Retinal pigment epithelial cell (primary cell): ENCODE measurements around the gene OTUB2.

ENCODE experiments used
- DNase-seq: peaks from one replicate; pipeline ENCODE4 v3.0.0-alpha.2; 2010; ENCODE audit warnings: low read depth
- H3K4me3 ChIP-seq: 2 replicates; pipeline ENCODE4 v1.5.1; 2011; ENCODE audit warnings: mild to moderate bottlenecking, low read length, control low read depth, moderate library complexity
- TF ChIP-seq, protein P1 (sequence below): conservative IDR thresholded peaks from 2 replicates; pipeline ENCODE4 v1.5.1; 2011; ENCODE audit warnings: low read depth, low read length, control low read depth, inconsistent platforms

OTUB2 gene

GRCh38 chr14:94027566-94028449 is 1.7 kb downstream of the OTUB2 start:
- TF ChIP-seq, protein P1, sequence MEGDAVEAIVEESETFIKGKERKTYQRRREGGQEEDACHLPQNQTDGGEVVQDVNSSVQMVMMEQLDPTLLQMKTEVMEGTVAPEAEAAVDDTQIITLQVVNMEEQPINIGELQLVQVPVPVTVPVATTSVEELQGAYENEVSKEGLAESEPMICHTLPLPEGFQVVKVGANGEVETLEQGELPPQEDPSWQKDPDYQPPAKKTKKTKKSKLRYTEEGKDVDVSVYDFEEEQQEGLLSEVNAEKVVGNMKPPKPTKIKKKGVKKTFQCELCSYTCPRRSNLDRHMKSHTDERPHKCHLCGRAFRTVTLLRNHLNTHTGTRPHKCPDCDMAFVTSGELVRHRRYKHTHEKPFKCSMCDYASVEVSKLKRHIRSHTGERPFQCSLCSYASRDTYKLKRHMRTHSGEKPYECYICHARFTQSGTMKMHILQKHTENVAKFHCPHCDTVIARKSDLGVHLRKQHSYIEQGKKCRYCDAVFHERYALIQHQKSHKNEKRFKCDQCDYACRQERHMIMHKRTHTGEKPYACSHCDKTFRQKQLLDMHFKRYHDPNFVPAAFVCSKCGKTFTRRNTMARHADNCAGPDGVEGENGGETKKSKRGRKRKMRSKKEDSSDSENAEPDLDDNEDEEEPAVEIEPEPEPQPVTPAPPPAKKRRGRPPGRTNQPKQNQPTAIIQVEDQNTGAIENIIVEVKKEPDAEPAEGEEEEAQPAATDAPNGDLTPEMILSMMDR: no peak
- H3K4me3 ChIP-seq: no peak overlapping the region
- DNase-seq: no peak

DNA sequence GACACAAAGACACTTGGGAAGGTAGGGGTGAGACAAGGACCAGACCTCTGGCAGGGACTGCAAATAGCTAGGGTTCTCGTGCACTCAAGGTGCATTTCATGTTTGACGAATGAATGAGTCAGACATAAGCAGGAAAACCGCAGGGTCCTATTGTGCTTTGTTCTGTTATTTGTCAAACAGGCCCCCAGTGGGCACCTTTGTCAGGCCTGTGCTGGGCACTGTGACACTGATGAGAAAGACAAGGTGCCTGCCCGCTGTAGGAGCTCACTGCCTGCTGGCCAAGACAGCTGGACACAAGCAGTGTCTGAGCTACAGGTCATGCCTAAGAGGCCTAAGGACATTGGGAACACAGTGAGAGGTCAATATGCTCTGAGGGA is 2.3 kb downstream of the OTUB2 start:
- H3K4me3 ChIP-seq: no peak overlapping the region
- no peak for DNase-seq
- TF ChIP-seq, protein P1: no peak

DNA sequence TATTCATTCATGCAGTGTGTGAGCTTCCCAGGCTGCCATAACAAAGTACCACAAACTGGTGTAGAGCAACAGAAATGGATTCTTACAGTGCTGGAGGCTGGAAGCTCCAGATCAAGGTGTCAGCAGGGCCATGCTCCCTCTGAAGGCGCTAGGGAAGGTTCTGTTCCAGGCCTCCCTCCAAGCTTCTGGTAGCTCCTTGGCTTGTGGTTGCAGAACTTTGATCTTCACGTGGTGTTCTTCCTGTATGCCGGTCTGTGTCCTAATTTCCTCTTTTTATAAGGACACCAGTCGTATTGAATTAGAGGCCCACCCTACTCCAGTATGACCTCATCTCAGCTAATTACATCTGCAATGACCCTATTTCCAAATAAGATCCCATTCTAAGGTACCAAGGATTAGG is 3.1 kb downstream of the OTUB2 start:
- H3K4me3 ChIP-seq: no peak overlapping the region
- TF ChIP-seq, protein P1: no peak
- no peak for DNase-seq

DNA sequence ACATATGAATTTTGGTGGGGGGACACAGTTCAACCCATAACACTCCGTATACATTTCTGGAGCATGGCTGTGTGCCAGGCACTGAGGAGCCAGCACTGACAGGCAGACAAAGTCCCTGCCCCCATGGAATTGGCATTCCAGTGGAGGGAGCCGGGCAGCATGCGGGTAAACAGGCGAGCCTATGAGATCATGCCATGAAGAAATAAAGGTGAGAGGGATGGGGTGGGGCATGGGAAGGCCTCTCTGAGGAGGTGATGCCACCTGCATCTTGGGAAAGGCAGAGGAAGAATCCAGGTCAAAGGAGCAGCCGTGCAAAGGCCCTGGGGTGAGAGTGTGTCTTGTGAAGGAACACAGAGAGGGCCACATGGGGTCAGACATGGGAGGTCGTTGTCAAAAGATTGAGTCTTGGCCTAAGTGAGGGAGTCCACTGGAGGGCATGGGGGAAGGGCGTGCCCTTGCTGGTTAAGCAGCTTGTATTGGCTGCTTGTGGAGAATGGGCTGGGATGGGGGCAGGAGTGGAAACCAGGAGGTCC is 3.6 kb downstream of the OTUB2 start:
- TF ChIP-seq, protein P1: no peak
- no peak for DNase-seq
- H3K4me3 ChIP-seq: no peak overlapping the region

GRCh38 chr14:94030571-94030970 is 4.4 kb downstream of the OTUB2 start:
- H3K4me3 ChIP-seq: no peak overlapping the region
- DNase-seq: no peak

DNA sequence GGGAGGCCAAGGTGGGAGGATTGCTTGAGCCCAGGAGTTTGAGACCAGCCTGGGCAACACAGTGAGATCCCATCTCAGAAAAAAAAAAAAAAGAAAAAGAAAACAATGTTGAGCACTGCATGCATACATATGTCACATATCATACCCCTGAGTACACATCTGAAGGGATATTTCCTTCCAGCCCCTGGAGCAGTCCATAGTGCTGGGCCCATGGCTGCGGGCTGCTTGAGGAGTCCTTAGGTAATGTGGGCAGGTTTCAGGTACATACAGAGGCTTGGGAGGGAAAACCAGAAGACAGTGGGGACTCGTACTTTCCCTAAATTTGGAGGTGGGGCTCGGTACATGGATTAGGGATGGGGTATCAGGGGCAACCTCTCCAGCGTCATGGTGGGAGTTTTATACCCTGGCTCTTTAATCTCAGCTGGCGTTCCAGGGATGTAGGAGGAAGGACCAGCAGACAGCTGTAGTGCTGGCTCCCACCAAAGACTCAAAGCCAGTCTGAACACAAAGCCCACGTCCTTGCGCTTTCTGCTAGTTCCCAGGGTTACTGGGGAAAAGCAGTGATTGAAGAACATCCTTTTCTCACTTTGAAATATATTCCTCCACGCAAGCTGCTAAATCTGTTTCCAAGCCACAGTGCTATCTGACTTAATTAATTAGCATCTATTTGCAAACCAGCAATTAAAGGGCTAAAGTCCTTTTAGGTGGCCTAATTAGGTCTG is 5.2 kb downstream of the OTUB2 start:
- no peak for DNase-seq
- no peak overlapping the region for H3K4me3 ChIP-seq
- TF ChIP-seq, protein P1: no peak

More at GRCh38 chr14:94030571-94030970, 4.4 kb downstream of the OTUB2 start:
- TF ChIP-seq, protein P1: no peak

DNA sequence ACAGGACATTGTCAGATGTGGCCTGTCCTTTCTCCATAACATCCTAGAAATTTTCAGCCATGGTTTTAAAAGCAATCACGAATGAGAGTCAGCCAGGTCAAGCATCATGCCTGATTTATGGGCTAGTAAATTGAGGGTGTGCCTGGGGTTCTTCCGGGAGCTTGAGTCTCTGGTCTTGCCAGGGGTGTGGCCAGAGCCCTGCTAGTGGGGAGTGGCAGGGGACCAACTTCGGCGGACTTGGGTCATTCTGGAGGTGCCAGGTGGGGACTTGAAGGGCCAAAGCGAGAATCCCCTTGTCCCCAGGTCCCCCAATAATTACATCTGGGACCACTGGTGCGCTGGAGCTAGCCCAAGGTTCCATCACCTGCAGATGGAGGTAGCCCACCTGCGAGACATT is 5.7 kb downstream of the OTUB2 start:
- no peak for DNase-seq
- no peak overlapping the region for H3K4me3 ChIP-seq
- TF ChIP-seq, protein P1: no peak
